ENCODE data around the gene KRT33B.
"Not testable (repeated sequence)": the region's sequence is repeated elsewhere in the genome, so short reads cannot be mapped to it uniquely, and the experiment has no call there.

KRT33B gene

DNA sequence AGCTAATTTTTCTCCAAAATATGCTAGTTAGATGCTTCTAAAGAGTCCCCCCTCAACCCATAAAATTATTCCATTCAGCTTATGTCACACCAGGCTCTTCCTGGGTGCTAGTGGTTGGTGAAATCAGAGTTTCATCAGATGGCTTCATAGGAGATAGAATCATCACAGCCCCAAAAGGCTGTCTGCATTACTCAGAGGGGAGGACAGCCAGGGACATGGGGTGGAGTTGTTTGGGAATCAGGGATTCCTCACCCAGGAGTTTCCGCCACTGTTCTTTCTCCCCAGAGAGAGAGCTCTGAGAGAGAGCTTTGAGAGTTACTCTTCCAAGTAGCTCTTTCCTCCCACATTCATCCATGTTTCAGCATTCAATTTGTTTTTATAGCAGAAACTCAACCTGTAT lies 12.8 kb upstream of the KRT33B start:
- H3K27me3 ChIP-seq (ENCODE audit: insufficient read depth, poor library complexity, severe bottlenecking) = no peaks in the 10 kb centered on the region
- no peak for DNase-seq (ENCODE audit: low read depth in 1 of 2, low spot score in 1 of 2)
- no peak overlapping the region for H3K27ac ChIP-seq (replicated peaks)
- no peak overlapping the region for H3K4me3 ChIP-seq (replicated peaks; ENCODE audit: insufficient read depth, low read length)
- TF ChIP-seq CTCF (IDR thresholded peaks at IDR 0.05; ENCODE audit: insufficient read depth, low read length) (no peak), SPI1 (IDR thresholded peaks at IDR 0.05; ENCODE audit: borderline replicate concordance, low read depth) (no peak), POLR2AphosphoS5 (IDR thresholded peaks at IDR 0.05; ENCODE audit: low read depth) (no peak), GABPA (IDR thresholded peaks at IDR 0.05; ENCODE audit: low read depth) (no peak), REST (IDR thresholded peaks at IDR 0.05; ENCODE audit: insufficient replicate concordance, low read depth) (no peak)

DNA sequence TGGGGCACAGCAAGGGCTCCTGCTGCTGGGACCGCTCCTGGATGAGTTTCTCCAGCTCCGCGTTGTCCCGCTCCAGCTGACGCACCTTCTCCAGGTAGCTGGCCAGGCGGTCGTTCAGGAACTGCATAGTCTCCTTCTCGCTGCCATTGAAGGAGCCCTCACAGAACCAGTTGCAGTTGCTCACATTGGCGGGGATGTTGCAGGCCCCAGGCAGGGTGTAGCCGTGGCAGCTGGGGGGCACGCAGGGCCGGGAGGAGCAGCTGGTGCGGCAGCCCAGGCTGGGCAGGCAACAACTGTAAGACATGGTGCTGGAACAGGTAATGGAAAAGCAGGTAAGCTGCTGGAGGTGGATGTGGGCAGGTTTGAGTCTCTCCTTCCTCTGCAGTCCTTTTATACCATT lies 12.3 kb upstream of the KRT33B start, which contains the start of gene KRT34:
TSS of gene KRT34 (minus strand) at position 364 of the 400 bp plus-strand sequence. CDS start at position 304, 60 bp downstream.
- not testable (repeated sequence) for H3K27me3 ChIP-seq (ENCODE audit: insufficient read depth, poor library complexity, severe bottlenecking); DNase-seq (ENCODE audit: low read depth in 1 of 2, low spot score in 1 of 2); H3K4me3 ChIP-seq (replicated peaks; ENCODE audit: insufficient read depth, low read length); H3K27ac ChIP-seq (replicated peaks)

GRCh38 chr17:41380091-41380490 lies 10.5 kb upstream of the KRT33B start:
- not testable (repeated sequence) for H3K27me3 ChIP-seq (ENCODE audit: insufficient read depth, poor library complexity, severe bottlenecking); H3K4me3 ChIP-seq (replicated peaks; ENCODE audit: insufficient read depth, low read length); H3K27ac ChIP-seq (replicated peaks); DNase-seq (ENCODE audit: low read depth in 1 of 2, low spot score in 1 of 2)

GRCh38 chr17:41377546-41377945 lies 7.9 kb upstream of the KRT33B start:
- Histone ChIP-seq H3K27me3 (ENCODE audit: insufficient read depth, poor library complexity, severe bottlenecking) (no peaks in the 10 kb centered on the region), H3K27ac (replicated peaks) (no peak overlapping the region), H3K4me3 (replicated peaks; ENCODE audit: insufficient read depth, low read length) (no peak overlapping the region)
- TF ChIP-seq GABPA (IDR thresholded peaks at IDR 0.05; ENCODE audit: low read depth) (no peak), POLR2AphosphoS5 (IDR thresholded peaks at IDR 0.05; ENCODE audit: low read depth) (no peak), SPI1 (IDR thresholded peaks at IDR 0.05; ENCODE audit: borderline replicate concordance, low read depth) (no peak), CTCF (IDR thresholded peaks at IDR 0.05; ENCODE audit: insufficient read depth, low read length) (no peak), REST (IDR thresholded peaks at IDR 0.05; ENCODE audit: insufficient replicate concordance, low read depth) (no peak)
- no peak for DNase-seq (ENCODE audit: low read depth in 1 of 2, low spot score in 1 of 2)

- no peaks in the 10 kb centered on the region for H3K27me3 ChIP-seq (ENCODE audit: insufficient read depth, poor library complexity, severe bottlenecking)
- no peak for DNase-seq (ENCODE audit: low read depth in 1 of 2, low spot score in 1 of 2)
- TF ChIP-seq GABPA (IDR thresholded peaks at IDR 0.05; ENCODE audit: low read depth) (no peak), CTCF (IDR thresholded peaks at IDR 0.05; ENCODE audit: insufficient read depth, low read length) (no peak), SPI1 (IDR thresholded peaks at IDR 0.05; ENCODE audit: borderline replicate concordance, low read depth) (no peak), REST (IDR thresholded peaks at IDR 0.05; ENCODE audit: insufficient replicate concordance, low read depth) (no peak), POLR2AphosphoS5 (IDR thresholded peaks at IDR 0.05; ENCODE audit: low read depth) (no peak)
- no peak overlapping the region for H3K27ac ChIP-seq (replicated peaks)
- H3K4me3 ChIP-seq (replicated peaks; ENCODE audit: insufficient read depth, low read length) = no peak overlapping the region
These were observed 590 bp downstream of the KRT33B start for GRCh38 chr17:41369023-41369422.
